ENCODE data around the gene AP5Z1. TPM values are rescaled to one million over a fixed set of nuclear protein-coding genes. Genes with fewer than 3 reads are reported as not detected.

The AP5Z1 gene
- polyA plus RNA-seq, 1 of the 3 experiments (the other 2 are of a cell fraction): 29.5 TPM

DNA sequence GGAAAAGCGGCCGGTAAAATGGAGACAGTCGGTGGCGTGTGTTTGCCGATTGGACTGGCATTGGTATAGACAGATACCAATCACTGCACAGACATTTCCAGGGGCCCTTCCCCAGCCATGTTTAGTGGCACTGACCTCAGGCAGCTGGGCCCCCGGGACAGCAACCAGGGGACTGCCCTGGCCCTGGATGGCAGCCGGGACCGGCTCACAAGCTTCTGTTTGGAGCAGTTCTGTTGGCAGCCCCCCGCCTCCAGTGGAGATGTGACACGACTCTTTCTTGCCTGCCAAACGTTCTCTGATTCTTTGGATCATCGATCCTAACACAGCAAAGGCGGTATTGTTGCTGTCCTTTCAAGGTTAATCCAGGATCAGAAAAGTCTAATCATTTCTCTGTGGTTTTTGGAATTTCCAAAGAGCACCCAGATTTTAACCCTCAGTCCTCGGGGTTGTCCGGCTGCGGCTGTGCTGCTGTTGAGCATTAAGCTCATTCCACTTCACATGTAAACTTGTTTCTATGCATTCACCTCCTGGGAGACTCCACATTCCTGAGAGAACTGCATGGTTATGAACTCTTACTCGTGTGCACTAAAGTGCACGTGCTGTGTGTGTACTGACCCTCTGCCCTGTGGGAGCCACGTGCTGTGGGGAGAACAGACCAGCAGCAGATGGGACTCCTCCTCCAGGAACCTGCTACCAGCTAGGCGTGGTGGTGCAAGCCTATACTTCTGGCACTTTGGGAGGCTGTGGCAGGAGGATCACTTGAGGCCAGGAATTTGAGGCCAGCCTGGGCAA is 47.3 kb upstream of the AP5Z1 start:
- no peaks in the 10 kb centered on the region; the same call in 1 of the 2 replicates for H4K20me1 ChIP-seq (ENCODE audit: insufficient read depth)
- H3K36me3 ChIP-seq (replicated peaks in 1 of 2; ENCODE audit: control insufficient read depth in 1 of 2, insufficient read depth in 2 of 2, low read length in 1 of 2): no peaks in the 10 kb centered on the region
- DNase-seq: no peak
- TF ChIP-seq GATA2 (CRISPR knock-in tag; IDR thresholded peaks at IDR 0.05) (no peak), NFIC (IDR thresholded peaks at IDR 0.05; ENCODE audit: borderline replicate concordance) (no peak), POLR2AphosphoS5 (IDR thresholded peaks at IDR 0.05; ENCODE audit: low read depth, low read length) (no peak), GABPA (IDR thresholded peaks at IDR 0.05; ENCODE audit: low read depth) (no peak), TCF12 (IDR thresholded peaks at IDR 0.05) (no peak), MAX (IDR thresholded peaks at IDR 0.05; ENCODE audit: low read depth) (no peak), YY1 (IDR thresholded peaks at IDR 0.05; ENCODE audit: low read depth) (no peak), SMC3 (IDR thresholded peaks at IDR 0.05; ENCODE audit: low read depth, low read length) (no peak), TEAD4 (IDR thresholded peaks at IDR 0.05; ENCODE audit: borderline replicate concordance, insufficient read depth) (no peak), TAF1 (IDR thresholded peaks at IDR 0.05; ENCODE audit: borderline replicate concordance, low read depth, low read length) (no peak), SIN3A (IDR thresholded peaks at IDR 0.05; ENCODE audit: borderline replicate concordance, low read depth, low read length) (no peak), IRF3 (IDR thresholded peaks at IDR 0.05; ENCODE audit: low read depth, low read length) (no peak), RAD21 (IDR thresholded peaks at IDR 0.05; ENCODE audit: low read length) (no peak), MEF2A (IDR thresholded peaks at IDR 0.05; ENCODE audit: borderline replicate concordance, low read depth) (no peak)
- TF ChIP-seq, protein P1, sequence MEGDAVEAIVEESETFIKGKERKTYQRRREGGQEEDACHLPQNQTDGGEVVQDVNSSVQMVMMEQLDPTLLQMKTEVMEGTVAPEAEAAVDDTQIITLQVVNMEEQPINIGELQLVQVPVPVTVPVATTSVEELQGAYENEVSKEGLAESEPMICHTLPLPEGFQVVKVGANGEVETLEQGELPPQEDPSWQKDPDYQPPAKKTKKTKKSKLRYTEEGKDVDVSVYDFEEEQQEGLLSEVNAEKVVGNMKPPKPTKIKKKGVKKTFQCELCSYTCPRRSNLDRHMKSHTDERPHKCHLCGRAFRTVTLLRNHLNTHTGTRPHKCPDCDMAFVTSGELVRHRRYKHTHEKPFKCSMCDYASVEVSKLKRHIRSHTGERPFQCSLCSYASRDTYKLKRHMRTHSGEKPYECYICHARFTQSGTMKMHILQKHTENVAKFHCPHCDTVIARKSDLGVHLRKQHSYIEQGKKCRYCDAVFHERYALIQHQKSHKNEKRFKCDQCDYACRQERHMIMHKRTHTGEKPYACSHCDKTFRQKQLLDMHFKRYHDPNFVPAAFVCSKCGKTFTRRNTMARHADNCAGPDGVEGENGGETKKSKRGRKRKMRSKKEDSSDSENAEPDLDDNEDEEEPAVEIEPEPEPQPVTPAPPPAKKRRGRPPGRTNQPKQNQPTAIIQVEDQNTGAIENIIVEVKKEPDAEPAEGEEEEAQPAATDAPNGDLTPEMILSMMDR (IDR thresholded peaks at IDR 0.05): no peak
- TF ChIP-seq, protein P2, sequence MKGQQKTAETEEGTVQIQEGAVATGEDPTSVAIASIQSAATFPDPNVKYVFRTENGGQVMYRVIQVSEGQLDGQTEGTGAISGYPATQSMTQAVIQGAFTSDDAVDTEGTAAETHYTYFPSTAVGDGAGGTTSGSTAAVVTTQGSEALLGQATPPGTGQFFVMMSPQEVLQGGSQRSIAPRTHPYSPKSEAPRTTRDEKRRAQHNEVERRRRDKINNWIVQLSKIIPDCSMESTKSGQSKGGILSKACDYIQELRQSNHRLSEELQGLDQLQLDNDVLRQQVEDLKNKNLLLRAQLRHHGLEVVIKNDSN (IDR thresholded peaks at IDR 0.05; ENCODE audit: borderline replicate concordance, low read depth): no peak
- ChIA-PET POLR2A (no interaction called here), CTCF (interaction anchor here (0.9 to 1.5 kb wide), 2 partner anchors 27 to 255 kb away, joined by 3 to 6 read pairs; no protein-coding TSS in a partner anchor)
- H3K27ac ChIP-seq (ENCODE audit: low read depth in 2 of 2, low read length in 1 of 2): no peak overlapping the region
- H3K9me2 ChIP-seq: no peaks in the 10 kb centered on the region
- no peaks in the 10 kb centered on the region for H3K27me3 ChIP-seq (ENCODE audit: insufficient read depth)
- H3K9ac ChIP-seq: no peak overlapping the region
- H3K79me2 ChIP-seq (ENCODE audit: insufficient read depth): peaks cover 86% of the 10 kb centered on the region
- H3K4me3 ChIP-seq (ENCODE audit: low read depth in 2 of 2, low read length in 1 of 2): no peak overlapping the region
- WGBS (ENCODE audit: low lambda C conversion rate): 96% methylated on average over 20 of the region's 20 CpGs
- H3K4me2 ChIP-seq: no peak overlapping the region
- no peaks in the 10 kb centered on the region for H3F3A ChIP-seq (replicated peaks; ENCODE audit: insufficient read depth)
- H2AFZ ChIP-seq (ENCODE audit: low read depth): no peak overlapping the region
- H3K4me1 ChIP-seq (ENCODE audit: control insufficient read depth in 1 of 2, insufficient read depth in 2 of 2, low read depth in 1 of 2, low read length in 1 of 2): peaks cover 0 to 14% of the 10 kb centered on the region in 2 experiments; a peak in 1 of 4 replicates
- no peaks in the 10 kb centered on the region for H3K9me3 ChIP-seq

Measured in SK-N-SH (cell line).